Measurements from ENCODE around the gene MCRIP1.

DNA sequence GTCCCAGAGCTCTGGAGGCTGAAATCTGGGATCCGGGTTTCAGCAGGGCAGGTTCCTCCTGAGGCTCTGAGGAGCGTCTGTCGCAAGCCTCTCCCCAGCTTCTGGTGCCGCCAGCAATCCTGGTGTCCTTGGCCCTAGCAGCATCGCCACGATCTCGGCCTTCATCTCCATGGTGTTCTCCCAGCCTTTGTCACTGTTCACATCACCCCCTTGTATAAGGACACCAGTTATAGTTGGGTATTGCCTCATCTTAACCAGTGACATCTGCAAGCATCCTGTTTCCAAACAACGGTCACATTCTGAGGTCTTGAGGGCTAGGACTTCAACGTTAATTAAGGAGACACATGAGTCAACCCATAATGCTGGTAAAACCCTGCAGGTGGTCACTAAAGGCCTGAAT is 4.5 kb upstream of the MCRIP1 start:
- TF ChIP-seq EZH2phosphoT487 (IDR thresholded peaks at IDR 0.05; ENCODE audit: insufficient read depth, low read depth) (no peak), EZH2 (IDR thresholded peaks at IDR 0.05; ENCODE audit: insufficient read depth, poor library complexity, severe bottlenecking) (no peak)
